Stimulated activated CD4-positive, alpha-beta T cell treated with anti-CD3 and anti-CD28 coated beads, TNF-alpha, amount 100 ng/mL, for 24 hours (primary cell): ENCODE data around the gene PRICKLE1.
"Not testable (repeated sequence)": the region's sequence is repeated elsewhere in the genome, so short reads cannot be mapped to it uniquely, and the experiment has no call there.

Experiments
- DNase-seq, 3 experiments: peaks; one replicate each; pipeline ENCODE4 v3.0.0-alpha.2; 2020; ENCODE audit warnings: low read depth in 3 of 3

Gene PRICKLE1

GRCh38 chr12:42556917-42557316, 32.6 kb downstream of the PRICKLE1 start:
- DNase-seq: no peak

DNA sequence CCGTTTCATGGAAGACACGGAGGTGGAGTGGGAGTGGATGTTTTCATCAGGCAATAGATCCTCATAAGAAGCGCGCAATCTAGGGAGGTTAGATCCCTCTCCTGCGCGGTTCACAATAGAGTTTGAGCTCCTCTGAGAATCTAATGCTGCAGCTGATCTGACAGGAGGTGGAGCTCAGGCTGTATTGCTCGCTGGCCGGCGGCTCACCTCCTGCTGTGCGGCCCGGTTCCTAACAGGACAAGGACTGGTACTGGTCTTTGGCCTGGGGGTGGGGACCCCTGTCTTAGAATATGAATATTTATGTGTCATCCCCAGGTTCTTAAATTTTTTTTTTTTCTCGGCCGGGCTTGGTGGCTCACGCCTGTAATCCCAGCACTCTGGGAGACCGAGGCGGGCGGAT, 36.7 kb downstream of the PRICKLE1 start:
- DNase-seq: no peak

DNA sequence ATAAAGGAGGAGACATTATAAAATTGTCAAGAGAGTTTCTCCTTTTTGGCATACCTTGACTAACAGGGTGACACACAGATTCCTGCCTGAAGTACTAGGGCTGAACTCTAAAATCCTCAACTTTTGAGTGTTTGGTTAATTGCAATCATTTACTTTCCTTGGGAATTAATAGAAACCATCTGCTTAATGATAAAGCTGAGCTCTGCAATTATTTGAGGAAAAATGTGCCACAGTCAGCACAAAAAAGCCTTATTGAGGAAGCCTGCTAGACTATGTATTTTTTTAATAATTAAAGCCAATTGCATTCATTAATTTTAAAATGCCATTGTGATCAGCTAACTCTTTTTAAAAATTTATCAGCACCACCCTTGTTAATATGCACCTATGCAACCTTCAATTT, 38.7 kb downstream of the PRICKLE1 start:
- DNase-seq: no peak

- no peak for DNase-seq
Measured at GRCh38 chr12:42546709-42547108, 42.8 kb downstream of the PRICKLE1 start.

GRCh38 chr12:42541965-42542364, 47.6 kb downstream of the PRICKLE1 start:
- DNase-seq: no peak

DNA sequence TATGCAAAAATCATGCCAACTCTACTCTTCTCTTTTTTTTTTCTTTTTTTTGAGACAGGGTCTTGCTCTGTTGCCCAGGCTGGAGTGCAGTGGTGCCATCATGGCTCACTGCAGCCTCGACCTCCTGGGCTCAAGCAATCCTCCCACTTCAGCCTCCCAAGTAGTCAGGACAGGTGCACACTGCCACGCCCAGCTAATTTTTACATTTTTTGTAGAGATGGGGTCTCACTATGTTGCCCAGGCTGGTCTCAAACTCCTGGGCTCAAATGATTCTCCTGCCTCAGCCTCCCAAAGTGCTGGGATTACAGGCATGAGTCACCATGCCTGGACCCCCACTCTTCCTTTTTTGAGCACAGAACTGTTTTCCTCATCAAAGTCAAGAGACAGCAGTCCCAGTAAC, 48.2 kb downstream of the PRICKLE1 start:
- DNase-seq: not testable (repeated sequence)

DNA sequence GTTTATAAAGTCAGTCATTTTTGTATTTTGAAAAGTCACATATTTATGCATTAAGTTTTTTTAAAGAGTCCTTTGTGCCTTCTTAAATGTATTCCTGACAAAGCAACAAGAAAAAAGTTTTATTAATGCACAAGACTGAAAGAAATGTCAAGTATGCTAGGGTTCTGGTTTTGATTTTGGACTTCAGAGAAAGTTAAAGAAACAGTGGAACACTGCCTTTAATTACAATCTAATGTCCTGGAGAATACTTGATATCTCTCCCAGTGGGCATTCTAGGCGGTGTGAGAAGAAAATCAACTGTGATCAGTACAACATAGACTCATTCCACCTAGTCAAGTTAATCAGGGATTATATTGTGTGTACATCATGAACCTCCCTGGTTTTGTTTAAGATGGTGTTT, 49.9 kb downstream of the PRICKLE1 start:
- DNase-seq: no peak

GRCh38 chr12:42538203-42538602, 51.3 kb downstream of the PRICKLE1 start:
- no peak for DNase-seq

DNA sequence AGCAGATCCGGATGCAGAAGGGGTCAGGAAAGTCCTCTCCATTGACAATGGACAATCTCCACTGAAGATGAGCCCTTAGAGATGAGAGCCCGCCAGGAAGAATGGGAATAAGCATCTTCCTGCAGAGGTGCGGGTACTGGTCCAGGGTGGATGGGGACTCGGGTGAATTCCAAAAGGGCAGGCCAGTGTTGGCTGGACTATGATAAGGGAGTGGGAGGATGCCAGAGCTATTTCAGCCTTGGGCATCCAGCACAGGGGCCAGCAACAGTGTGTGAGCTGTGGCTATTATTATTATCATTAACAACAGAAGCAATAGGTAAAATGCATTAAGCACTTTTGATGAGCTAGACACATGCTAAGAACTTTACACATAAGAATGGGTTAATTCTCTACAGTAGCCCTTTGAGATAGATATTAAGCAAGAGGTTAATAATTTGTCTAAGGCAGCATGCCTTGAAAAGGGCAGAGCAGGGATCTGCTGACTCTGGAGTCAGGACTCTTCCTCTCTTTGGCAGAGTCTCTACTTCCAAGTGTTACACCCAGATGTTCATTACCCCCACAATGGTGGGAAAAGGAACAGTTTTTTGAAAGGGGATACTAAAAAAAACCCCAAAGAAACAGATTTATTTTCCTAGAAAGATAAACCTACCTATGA, 55.2 kb downstream of the PRICKLE1 start:
- no peak for DNase-seq

GRCh38 chr12:42530284-42530683, 59.3 kb downstream of the PRICKLE1 start:
- DNase-seq: no peak

GRCh38 chr12:42525444-42525843, 64.1 kb downstream of the PRICKLE1 start:
- DNase-seq: no peak

DNA sequence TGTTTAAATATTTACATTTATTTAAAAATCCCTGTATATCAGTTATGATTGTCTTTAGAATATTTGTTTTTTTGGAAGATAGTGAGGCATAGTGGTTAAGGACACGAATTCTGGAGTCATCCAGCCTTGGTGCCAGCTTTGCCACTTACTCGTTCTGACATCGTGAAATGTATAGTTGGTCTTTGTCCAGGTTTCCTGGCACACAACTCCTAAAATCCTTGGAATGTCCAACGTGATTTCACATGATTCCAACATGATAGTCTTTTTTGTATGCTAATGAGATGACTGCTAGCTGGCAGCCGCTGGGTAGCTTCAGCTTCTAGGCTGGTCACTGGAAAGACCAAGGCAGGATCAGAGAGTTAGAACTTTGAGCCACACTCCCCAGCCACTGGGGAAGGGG, 64.8 kb downstream of the PRICKLE1 start:
- no peak for DNase-seq

- DNase-seq: no peak
Measured at GRCh38 chr12:42516573-42516972, 73.0 kb downstream of the PRICKLE1 start.

DNA sequence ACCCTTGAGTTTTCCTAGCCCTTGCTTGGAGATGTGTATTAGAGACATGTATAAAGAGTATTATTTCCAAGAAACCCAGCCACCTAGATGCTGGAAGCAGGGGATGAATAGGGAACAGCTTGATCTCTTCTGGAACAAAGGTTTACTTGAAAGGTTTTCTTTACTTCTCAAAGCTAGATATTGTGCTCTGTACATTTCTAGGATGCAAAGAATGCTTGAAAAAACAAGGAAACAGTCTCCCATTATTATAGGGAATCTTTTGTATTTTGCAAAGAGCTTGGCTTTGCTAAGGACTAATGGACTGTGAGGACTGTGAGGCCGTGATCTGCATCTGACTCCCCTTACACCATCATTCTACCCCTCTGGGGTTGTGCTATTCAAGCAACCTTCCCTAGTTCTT, 77.9 kb downstream of the PRICKLE1 start:
- DNase-seq: no peak

- DNase-seq: no peak
Measured at GRCh38 chr12:42510823-42511222, 78.7 kb downstream of the PRICKLE1 start.

- DNase-seq: no peak
Measured at GRCh38 chr12:42508913-42509460, 80.6 kb downstream of the PRICKLE1 start.

DNA sequence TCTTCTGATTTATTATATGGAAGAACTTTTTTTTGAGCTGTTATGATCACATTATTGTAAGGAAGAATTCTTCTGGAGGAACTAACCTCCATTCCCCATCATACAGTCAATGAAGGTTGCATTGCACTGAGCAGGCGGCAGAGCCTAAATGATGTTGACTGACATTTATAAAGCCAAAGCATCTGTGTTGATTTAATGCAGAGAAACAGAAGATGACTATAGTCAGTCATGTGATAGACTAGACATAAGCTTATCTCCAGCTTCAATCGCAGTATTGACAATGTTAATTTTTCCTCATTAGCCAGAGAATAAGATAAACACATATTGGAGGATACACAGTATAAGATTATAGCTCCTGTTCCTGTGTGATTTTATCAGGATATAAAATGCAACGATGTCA, 82.0 kb downstream of the PRICKLE1 start:
- no peak for DNase-seq

DNA sequence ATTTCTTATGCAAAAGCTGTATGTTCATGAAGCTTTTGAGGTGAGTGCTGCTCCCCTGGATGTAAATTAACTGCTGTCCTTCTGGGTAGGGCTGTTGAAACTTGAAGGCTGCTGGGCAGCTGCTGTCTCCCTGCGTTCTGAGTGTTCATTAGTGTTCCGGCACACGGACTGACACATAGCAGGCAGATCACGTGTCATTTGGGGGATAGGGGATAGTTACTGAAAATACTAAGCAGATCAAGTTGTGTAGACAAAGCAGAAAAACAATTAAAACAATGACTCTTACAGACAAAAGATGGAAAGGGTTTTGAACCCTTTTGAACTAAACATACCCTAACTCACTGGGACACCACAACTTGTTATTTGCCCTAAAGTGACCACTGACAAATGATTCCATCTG, 82.5 kb downstream of the PRICKLE1 start:
- no peak for DNase-seq

- DNase-seq: no peak
Measured at GRCh38 chr12:42504049-42504448, 85.5 kb downstream of the PRICKLE1 start.

DNA sequence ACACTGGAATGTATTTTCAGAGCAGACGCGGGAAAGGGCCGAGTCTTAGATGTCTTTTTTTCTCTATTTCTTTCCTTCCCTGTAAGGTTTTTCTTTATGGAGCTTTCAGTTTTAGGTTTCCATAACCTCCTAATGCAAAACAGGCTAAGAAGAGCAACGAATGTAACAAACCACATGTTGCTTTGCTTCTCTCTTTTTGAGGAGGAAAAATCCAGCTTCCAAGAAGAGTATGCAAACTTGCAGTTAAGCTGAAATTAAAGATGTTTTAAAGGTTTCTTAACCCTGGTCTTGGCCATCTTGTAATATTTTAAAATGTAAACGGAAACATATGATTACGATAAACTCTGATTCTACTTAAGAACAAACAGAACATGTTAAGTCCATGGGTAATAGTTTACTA, 86.9 kb downstream of the PRICKLE1 start:
- no peak for DNase-seq

GRCh38 chr12:42498549-42499247, 90.8 kb downstream of the PRICKLE1 start:
- no peak for DNase-seq

DNA sequence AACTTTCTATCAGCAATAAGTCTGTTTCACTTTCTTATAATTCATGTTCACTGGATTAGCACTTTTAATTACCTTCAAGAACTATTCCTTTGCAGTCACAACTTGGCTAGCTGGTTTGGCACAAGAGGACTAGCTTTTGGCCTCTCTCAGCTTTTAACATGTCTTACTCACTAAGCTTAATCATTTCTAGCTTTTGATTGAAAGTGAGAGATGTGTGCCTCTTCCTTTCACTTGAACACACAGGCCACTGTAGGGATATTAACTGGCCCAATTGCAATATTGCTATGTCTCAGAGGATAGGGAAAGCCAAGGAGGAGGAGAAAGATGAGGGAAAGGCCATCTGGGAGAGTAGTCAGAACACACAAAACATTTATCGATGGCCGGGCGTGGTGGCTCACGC, 92.7 kb downstream of the PRICKLE1 start:
- DNase-seq: no peak

- no peak for DNase-seq
Measured at GRCh38 chr12:42495244-42495643, 94.3 kb downstream of the PRICKLE1 start.
